ENCODE data around the gene SLC44A1. TPM values are rescaled to one million over a fixed set of nuclear protein-coding genes. Genes with fewer than 3 reads are reported as not detected.

The SLC44A1 gene
- total and polyA plus RNA-seq, 2 of the 13 experiments (the other 11 are each of a cell fraction or from before 2014, with no cell fraction given), result 21.4 to 40.8 TPM

GRCh38 chr9:105291422-105291859 is 47.0 kb downstream of the SLC44A1 start (continued):
- TF ChIP-seq HOXA5 (CRISPR knock-in tag; IDR thresholded peaks at IDR 0.05), result peak; percentile 9; the same call in 1 of the 2 replicates
- TF ChIP-seq TARDBP (CRISPR knock-in tag; IDR thresholded peaks at IDR 0.05), result peak; percentile 77; the same call in 1 of the 2 replicates
- TF ChIP-seq U2AF1 (optimal IDR thresholded peaks at IDR 0.05; ENCODE audit: low read depth, low read length), result no peak
- no peak for TF ChIP-seq ZNF883 (CRISPR knock-in tag; IDR thresholded peaks at IDR 0.05; ENCODE audit: not compliant biosample characterization)
- peak; percentile 80; the same call in 1 of the 2 replicates for TF ChIP-seq ISL2 (CRISPR knock-in tag; IDR thresholded peaks at IDR 0.05)
- no peak for TF ChIP-seq ZNF773 (CRISPR knock-in tag; IDR thresholded peaks at IDR 0.05; ENCODE audit: borderline replicate concordance)
- TF ChIP-seq ZNF577 (CRISPR knock-in tag; IDR thresholded peaks at IDR 0.05; ENCODE audit: borderline replicate concordance, low read depth), result no peak
- TF ChIP-seq SIX4 (CRISPR knock-in tag; IDR thresholded peaks at IDR 0.05), result peak; percentile 30; the same call in 1 of the 2 replicates
- no peak for TF ChIP-seq AGO1 (IDR thresholded peaks at IDR 0.05; ENCODE audit: low read depth, low read length, poor library complexity, severe bottlenecking)
- TF ChIP-seq, protein P1, sequence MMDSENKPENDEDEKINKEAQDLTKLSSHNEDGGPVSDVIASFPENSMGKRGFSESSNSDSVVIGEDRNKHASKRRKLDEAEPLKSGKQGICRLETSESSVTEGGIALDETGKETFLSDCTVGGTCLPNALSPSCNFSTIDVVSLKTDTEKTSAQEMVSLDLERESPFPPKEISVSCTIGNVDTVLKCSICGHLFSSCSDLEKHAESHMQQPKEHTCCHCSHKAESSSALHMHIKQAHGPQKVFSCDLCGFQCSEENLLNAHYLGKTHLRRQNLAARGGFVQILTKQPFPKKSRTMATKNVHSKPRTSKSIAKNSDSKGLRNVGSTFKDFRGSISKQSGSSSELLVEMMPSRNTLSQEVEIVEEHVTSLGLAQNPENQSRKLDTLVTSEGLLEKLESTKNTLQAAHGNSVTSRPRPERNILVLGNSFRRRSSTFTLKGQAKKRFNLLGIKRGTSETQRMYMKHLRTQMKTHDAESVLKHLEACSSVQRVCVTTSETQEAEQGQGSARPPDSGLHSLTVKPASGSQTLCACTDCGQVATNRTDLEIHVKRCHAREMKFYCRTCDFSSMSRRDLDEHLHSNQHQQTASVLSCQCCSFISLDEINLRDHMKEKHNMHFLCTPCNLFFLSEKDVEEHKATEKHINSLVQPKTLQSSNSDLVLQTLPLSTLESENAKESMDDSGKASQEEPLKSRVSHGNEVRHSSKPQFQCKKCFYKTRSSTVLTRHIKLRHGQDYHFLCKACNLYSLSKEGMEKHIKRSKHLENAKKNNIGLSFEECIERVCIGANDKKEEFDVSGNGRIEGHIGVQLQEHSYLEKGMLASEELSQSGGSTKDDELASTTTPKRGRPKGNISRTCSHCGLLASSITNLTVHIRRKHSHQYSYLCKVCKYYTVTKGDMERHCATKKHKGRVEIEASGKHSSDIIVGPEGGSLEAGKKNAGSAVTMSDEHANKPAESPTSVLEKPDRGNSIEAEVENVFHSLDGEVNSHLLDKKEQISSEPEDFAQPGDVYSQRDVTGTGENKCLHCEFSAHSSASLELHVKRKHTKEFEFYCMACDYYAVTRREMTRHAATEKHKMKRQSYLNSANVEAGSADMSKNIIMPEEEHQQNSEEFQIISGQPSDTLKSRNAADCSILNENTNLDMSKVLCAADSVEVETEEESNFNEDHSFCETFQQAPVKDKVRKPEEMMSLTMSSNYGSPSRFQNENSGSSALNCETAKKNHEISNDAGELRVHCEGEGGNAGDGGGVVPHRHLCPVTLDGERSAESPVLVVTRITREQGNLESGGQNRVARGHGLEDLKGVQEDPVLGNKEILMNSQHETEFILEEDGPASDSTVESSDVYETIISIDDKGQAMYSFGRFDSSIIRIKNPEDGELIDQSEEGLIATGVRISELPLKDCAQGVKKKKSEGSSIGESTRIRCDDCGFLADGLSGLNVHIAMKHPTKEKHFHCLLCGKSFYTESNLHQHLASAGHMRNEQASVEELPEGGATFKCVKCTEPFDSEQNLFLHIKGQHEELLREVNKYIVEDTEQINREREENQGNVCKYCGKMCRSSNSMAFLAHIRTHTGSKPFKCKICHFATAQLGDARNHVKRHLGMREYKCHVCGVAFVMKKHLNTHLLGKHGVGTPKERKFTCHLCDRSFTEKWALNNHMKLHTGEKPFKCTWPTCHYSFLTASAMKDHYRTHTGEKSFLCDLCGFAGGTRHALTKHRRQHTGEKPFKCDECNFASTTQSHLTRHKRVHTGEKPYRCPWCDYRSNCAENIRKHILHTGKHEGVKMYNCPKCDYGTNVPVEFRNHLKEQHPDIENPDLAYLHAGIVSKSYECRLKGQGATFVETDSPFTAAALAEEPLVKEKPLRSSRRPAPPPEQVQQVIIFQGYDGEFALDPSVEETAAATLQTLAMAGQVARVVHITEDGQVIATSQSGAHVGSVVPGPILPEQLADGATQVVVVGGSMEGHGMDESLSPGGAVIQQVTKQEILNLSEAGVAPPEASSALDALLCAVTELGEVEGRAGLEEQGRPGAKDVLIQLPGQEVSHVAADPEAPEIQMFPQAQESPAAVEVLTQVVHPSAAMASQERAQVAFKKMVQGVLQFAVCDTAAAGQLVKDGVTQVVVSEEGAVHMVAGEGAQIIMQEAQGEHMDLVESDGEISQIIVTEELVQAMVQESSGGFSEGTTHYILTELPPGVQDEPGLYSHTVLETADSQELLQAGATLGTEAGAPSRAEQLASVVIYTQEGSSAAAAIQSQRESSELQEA (CRISPR knock-in tag; IDR thresholded peaks at IDR 0.05; ENCODE audit: not compliant biosample characterization), result no peak
- TF ChIP-seq, protein P2, sequence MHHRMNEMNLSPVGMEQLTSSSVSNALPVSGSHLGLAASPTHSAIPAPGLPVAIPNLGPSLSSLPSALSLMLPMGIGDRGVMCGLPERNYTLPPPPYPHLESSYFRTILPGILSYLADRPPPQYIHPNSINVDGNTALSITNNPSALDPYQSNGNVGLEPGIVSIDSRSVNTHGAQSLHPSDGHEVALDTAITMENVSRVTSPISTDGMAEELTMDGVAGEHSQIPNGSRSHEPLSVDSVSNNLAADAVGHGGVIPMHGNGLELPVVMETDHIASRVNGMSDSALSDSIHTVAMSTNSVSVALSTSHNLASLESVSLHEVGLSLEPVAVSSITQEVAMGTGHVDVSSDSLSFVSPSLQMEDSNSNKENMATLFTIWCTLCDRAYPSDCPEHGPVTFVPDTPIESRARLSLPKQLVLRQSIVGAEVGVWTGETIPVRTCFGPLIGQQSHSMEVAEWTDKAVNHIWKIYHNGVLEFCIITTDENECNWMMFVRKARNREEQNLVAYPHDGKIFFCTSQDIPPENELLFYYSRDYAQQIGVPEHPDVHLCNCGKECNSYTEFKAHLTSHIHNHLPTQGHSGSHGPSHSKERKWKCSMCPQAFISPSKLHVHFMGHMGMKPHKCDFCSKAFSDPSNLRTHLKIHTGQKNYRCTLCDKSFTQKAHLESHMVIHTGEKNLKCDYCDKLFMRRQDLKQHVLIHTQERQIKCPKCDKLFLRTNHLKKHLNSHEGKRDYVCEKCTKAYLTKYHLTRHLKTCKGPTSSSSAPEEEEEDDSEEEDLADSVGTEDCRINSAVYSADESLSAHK (CRISPR knock-in tag; IDR thresholded peaks at IDR 0.05; ENCODE audit: borderline replicate concordance), result no peak
- TF ChIP-seq ZSCAN30 (CRISPR knock-in tag; IDR thresholded peaks at IDR 0.05), result no peak
- no peak for TF ChIP-seq HOXA9 (CRISPR knock-in tag; IDR thresholded peaks at IDR 0.05; ENCODE audit: borderline replicate concordance)
- TF ChIP-seq BHLHE40 (IDR thresholded peaks at IDR 0.05; ENCODE audit: low read length), result no peak
- peak; percentile 68; the same call in 1 of the 2 replicates for TF ChIP-seq ZMYM3 (CRISPR knock-in tag; IDR thresholded peaks at IDR 0.05)
- TF ChIP-seq ZNF337 (CRISPR knock-in tag; IDR thresholded peaks at IDR 0.05; ENCODE audit: borderline replicate concordance, low read depth), result no peak
